D721Med (cell line): ENCODE results near the gene LRRC61.

Experiments used
- DNase-seq: peaks from one replicate; pipeline ENCODE4 v3.0.0; 2011; ENCODE audit warnings: low spot score; ENCODE audit not compliant: insufficient read length
- FAIRE-seq: peaks from 2 replicates; lab custom pipeline; 2011; peaks lifted over from hg19 to GRCh38; lab: Jason Lieb, UNC
- CTCF ChIP-seq: IDR thresholded peaks from 2 replicates; pipeline ENCODE4 v1.5.1; 2012; ENCODE audit warnings: mild to moderate bottlenecking, control low read depth; ENCODE audit not compliant: insufficient read depth; ENCODE audit errors: missing control alignments

Gene LRRC61

GRCh38 chr7:150335774-150336112, 12.6 kb downstream of the LRRC61 start:
- FAIRE-seq (no peak), DNase-seq (no peak)
- no peak for TF ChIP-seq CTCF

GRCh38 chr7:150336746-150337145, 13.6 kb downstream of the LRRC61 start:
- DNase-seq (no peak), FAIRE-seq (no peak)
- no peak for TF ChIP-seq CTCF

- FAIRE-seq (no peak), DNase-seq (no peak)
- TF ChIP-seq CTCF: no peak
Measured at GRCh38 chr7:150337179-150337578, 14.0 kb downstream of the LRRC61 start.

- FAIRE-seq (no peak), DNase-seq (no peak)
- no peak for TF ChIP-seq CTCF
Measured at GRCh38 chr7:150337659-150338081, 14.5 kb downstream of the LRRC61 start.

- DNase-seq: no peak
- FAIRE-seq: no peak
- no peak for TF ChIP-seq CTCF
Measured at GRCh38 chr7:150338166-150338829, 15.1 kb downstream of the LRRC61 start.

GRCh38 chr7:150339409-150339809, 16.3 kb downstream of the LRRC61 start:
- DNase-seq (no peak), FAIRE-seq (no peak)
- no peak for TF ChIP-seq CTCF

GRCh38 chr7:150340024-150340749, 17.0 kb downstream of the LRRC61 start:
- no peak for DNase-seq

More at GRCh38 chr7:150340024-150340749, 17.0 kb downstream of the LRRC61 start:
- no peak for FAIRE-seq
- no peak for TF ChIP-seq CTCF
